Osteocyte (in vitro differentiated cells): ENCODE data around the gene OPCML. TPM values are rescaled to one million over a fixed set of nuclear protein-coding genes. Genes with fewer than 3 reads are reported as not detected.

Experiments
- DNase-seq: peaks from one replicate; pipeline ENCODE4 v3.0.0; 2021; ENCODE audit warnings: mixed read lengths; ENCODE audit not compliant: unreplicated experiment; ENCODE audit errors: extremely low spot score
- H3K27ac Mint-ChIP-seq: one replicate; pipeline ENCODE4 v1.8.0; 2021; ENCODE audit warnings: mild to moderate bottlenecking, mixed read lengths; ENCODE audit not compliant: unreplicated experiment
- H3K27me3 Mint-ChIP-seq: one replicate; pipeline ENCODE4 v1.8.0; 2021; ENCODE audit warnings: mixed read lengths; ENCODE audit not compliant: unreplicated experiment
- H3K36me3 Mint-ChIP-seq: one replicate; pipeline ENCODE4 v1.8.0; 2021; ENCODE audit warnings: mixed read lengths; ENCODE audit not compliant: unreplicated experiment
- H3K4me1 Mint-ChIP-seq: one replicate; pipeline ENCODE4 v1.8.0; 2021; ENCODE audit warnings: mixed read lengths; ENCODE audit not compliant: unreplicated experiment
- H3K4me3 Mint-ChIP-seq: one replicate; pipeline ENCODE4 v1.8.0; 2021; ENCODE audit warnings: mild to moderate bottlenecking, moderate library complexity, mixed read lengths; ENCODE audit not compliant: unreplicated experiment
- H3K9me3 Mint-ChIP-seq: one replicate; pipeline ENCODE4 v1.8.0; 2021; ENCODE audit warnings: mixed read lengths; ENCODE audit not compliant: unreplicated experiment
- total RNA-seq: library from RNA; stranded (reverse); gene quantifications from 2 replicates; pipeline ENCODE4 v1.2.1, GENCODE V29; 2021
- TF ChIP-seq, protein P1 (sequence below): fragments of 200-600 bp; sonication (generic); IDR thresholded peaks from 2 replicates; pipeline ENCODE4 v1.5.0; 2021; ENCODE audit warnings: antibody characterized with exemption, mild to moderate bottlenecking, moderate library complexity

OPCML gene
- total RNA-seq, 1 donor from 2014 or later, result 0.11 TPM

DNA sequence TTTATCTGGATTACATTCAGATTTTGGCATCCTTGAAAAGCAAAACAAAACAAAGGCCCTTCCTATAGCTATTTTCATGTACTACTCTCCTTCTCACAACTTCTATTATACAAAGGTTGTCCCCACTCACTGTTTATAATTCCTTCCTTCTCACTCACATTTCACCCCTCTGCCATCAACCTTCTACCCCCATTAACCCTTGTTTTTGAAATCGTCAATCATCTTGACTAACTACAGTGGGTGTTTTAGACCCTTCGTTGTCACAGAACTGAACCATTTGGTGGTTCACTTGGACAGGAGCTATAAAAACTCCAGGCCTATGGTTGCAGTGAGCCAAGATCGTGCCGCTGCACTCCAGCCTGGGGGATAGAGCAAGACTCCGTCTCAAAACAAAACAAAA lies 639.4 kb downstream of the OPCML start:
- Mint-ChIP-seq H3K4me1 (no peaks in the 10 kb centered on the region), H3K9me3 (no peaks in the 10 kb centered on the region), H3K36me3 (no peaks in the 10 kb centered on the region), H3K27ac (no peak overlapping the region), H3K27me3 (no peaks in the 10 kb centered on the region), H3K4me3 (no peak overlapping the region)
- TF ChIP-seq, protein P1, sequence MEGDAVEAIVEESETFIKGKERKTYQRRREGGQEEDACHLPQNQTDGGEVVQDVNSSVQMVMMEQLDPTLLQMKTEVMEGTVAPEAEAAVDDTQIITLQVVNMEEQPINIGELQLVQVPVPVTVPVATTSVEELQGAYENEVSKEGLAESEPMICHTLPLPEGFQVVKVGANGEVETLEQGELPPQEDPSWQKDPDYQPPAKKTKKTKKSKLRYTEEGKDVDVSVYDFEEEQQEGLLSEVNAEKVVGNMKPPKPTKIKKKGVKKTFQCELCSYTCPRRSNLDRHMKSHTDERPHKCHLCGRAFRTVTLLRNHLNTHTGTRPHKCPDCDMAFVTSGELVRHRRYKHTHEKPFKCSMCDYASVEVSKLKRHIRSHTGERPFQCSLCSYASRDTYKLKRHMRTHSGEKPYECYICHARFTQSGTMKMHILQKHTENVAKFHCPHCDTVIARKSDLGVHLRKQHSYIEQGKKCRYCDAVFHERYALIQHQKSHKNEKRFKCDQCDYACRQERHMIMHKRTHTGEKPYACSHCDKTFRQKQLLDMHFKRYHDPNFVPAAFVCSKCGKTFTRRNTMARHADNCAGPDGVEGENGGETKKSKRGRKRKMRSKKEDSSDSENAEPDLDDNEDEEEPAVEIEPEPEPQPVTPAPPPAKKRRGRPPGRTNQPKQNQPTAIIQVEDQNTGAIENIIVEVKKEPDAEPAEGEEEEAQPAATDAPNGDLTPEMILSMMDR, result no peak
- no peak for DNase-seq

DNA sequence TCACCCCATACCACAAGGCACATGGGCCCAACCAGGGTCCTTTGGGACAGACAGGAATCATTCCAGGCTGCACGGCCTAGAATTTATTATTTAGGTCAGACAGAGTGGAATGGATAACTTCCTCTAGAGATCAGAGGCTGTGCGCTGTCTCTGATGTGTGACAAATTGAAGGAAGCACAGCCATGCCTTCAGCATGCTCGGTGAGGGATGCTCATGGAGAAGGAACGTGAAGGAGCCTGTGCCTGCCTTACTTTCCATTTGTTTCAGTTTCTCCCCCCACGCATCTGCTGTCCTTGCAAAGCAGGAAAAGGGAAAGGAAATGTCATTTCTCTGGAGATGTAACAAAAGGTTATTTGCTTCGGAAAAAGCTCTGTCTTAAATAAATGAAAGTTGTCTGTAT lies 644.1 kb downstream of the OPCML start:
- TF ChIP-seq, protein P1, result no peak
- Mint-ChIP-seq H3K9me3 (no peaks in the 10 kb centered on the region), H3K4me1 (peaks cover 12% of the 10 kb centered on the region), H3K27me3 (no peaks in the 10 kb centered on the region), H3K36me3 (no peaks in the 10 kb centered on the region), H3K4me3 (no peak overlapping the region), H3K27ac (no peak overlapping the region)
- no peak for DNase-seq

DNA sequence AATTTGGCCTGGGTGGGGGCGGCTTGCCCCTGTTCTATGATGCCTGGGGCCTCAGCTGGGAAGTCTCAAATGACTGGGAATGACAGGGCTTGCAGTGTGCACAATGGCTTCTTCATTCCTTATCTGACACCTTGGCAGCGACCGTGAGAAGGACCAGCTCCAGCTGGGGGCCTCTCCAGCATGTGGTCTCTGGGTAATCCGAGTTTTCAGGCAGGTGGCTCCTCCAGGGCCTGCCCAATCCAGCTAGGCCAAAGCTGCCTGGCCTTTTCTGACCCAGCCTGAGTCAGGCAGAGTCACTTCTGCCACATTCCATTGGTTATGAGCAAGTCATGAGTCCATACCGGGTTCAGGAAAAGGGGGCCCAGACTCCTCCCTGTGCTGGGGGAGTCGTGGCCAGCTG lies 646.0 kb downstream of the OPCML start:
- H3K4me1 Mint-ChIP-seq, result peaks cover 12% of the 10 kb centered on the region
- H3K36me3 Mint-ChIP-seq, result no peaks in the 10 kb centered on the region
- DNase-seq, result no peak
- no peaks in the 10 kb centered on the region for H3K9me3 Mint-ChIP-seq
- no peak overlapping the region for H3K4me3 Mint-ChIP-seq
- TF ChIP-seq, protein P1, result no peak
- H3K27ac Mint-ChIP-seq, result no peak overlapping the region
- H3K27me3 Mint-ChIP-seq, result no peaks in the 10 kb centered on the region

DNA sequence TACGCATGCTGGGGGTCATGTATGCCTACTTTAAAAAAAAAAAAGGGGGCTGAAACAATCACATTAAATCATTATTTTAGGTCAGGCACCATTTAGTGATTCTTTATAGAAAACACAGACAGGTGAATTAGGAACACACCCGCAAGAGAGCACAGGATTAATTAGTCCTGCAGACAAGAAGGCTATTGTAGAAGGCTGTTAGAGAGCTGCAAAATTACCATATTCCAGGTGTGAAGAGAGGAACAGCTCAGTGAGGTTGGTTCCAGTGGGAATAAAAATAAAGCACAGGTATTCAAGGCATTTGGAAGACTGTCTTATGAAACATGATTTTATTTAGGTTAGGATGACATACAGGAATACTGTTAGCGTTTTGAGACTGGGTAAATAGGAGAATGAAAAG lies 649.1 kb downstream of the OPCML start:
- TF ChIP-seq, protein P1, result no peak
- Mint-ChIP-seq H3K9me3 (no peaks in the 10 kb centered on the region), H3K4me3 (no peak overlapping the region), H3K36me3 (no peaks in the 10 kb centered on the region), H3K27me3 (no peaks in the 10 kb centered on the region), H3K4me1 (peaks cover 12% of the 10 kb centered on the region), H3K27ac (no peak overlapping the region)
- DNase-seq, result no peak

DNA sequence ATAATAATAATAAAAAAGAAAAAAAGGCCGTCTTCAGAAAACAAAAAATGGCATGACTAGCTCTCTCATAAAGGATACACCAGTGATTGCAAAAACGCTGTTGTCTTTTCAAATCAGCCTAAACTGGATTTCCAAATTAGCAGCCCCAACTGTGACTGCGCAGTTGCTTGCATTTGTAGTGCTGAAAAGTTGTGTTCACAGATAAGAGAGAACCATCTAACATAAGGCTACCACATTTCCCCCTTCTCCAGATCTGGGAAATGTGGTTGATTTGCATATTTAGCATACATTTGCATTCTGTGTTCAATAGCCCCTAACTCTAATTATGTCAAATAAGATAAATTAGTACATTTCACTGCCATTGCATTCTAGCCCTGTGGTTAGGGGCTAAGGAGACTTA lies 650.7 kb downstream of the OPCML start:
- DNase-seq, result no peak
- no peaks in the 10 kb centered on the region for H3K27me3 Mint-ChIP-seq
- H3K36me3 Mint-ChIP-seq, result no peaks in the 10 kb centered on the region
- TF ChIP-seq, protein P1, result no peak
- peaks cover 8% of the 10 kb centered on the region for H3K4me1 Mint-ChIP-seq
- H3K27ac Mint-ChIP-seq, result no peak overlapping the region
- no peak overlapping the region for H3K4me3 Mint-ChIP-seq
- no peaks in the 10 kb centered on the region for H3K9me3 Mint-ChIP-seq
